Caki2 (cell line): ENCODE data around the gene STK4. TPM values are rescaled to one million over a fixed set of nuclear protein-coding genes. Genes with fewer than 3 reads are reported as not detected.
"Not testable (repeated sequence)": the region's sequence is repeated elsewhere in the genome, so short reads cannot be mapped to it uniquely, and the experiment has no call there.

Source experiments
- DNase-seq: peaks from one replicate; pipeline ENCODE4 v3.0.0-alpha.2; 2015; ENCODE audit warnings: low read depth
- in situ Hi-C: cut with HindIII; loops from 2 replicates; pipeline ENCODE4 v1.10.0; 2016; ENCODE audit warnings: low sequenced_read_pairs, low pct_unique_long_range_greater_than_20kb, mixed read lengths
- total RNA-seq: library from RNA; depleted of rRNA; stranded (reverse); fragments of >200 nt; shearing (Covaris generic); gene quantifications from 2 replicates; pipeline ENCODE4 v1.2.3, GENCODE V29; 2014; ENCODE audit warnings: low replicate concordance

The STK4 gene
- total RNA-seq, 1 experiment from 2014 or later, result 4.2 TPM

GRCh38 chr20:44970243-44970757 is 4.0 kb downstream of the STK4 start:
- in situ Hi-C loops, result no loop called here
- no peak for DNase-seq

- in situ Hi-C loops, result no loop called here
- no peak for DNase-seq
These were observed 6.7 kb downstream of the STK4 start for GRCh38 chr20:44973053-44973452.

- in situ Hi-C loops, result no loop called here
- DNase-seq, result no peak
These were observed 10.4 kb downstream of the STK4 start for GRCh38 chr20:44976698-44977097.

GRCh38 chr20:44979090-44979621 is 12.8 kb downstream of the STK4 start:
- in situ Hi-C loops, result no loop called here
- no peak for DNase-seq

- no peak for DNase-seq
- in situ Hi-C loops, result no loop called here
These were observed 15.6 kb downstream of the STK4 start for GRCh38 chr20:44981736-44982406.

GRCh38 chr20:44983093-44983674 is 16.9 kb downstream of the STK4 start:
- in situ Hi-C loops, result no loop called here
- no peak for DNase-seq

GRCh38 chr20:44988631-44989171 is 22.4 kb downstream of the STK4 start:
- no peak for DNase-seq
- in situ Hi-C loops, result no loop called here

GRCh38 chr20:44990425-44990824 is 24.1 kb downstream of the STK4 start:
- DNase-seq, result no peak
- in situ Hi-C loops, result no loop called here

GRCh38 chr20:44990957-44991356 is 24.6 kb downstream of the STK4 start:
- in situ Hi-C loops, result no loop called here
- DNase-seq, result no peak

GRCh38 chr20:44993343-44993742 is 27.0 kb downstream of the STK4 start:
- no peak for DNase-seq
- in situ Hi-C loops, result no loop called here

- DNase-seq, result no peak
- in situ Hi-C loops, result no loop called here
These were observed 30.9 kb downstream of the STK4 start for GRCh38 chr20:44997171-44997570.

GRCh38 chr20:44997668-44998067 is 31.4 kb downstream of the STK4 start:
- no peak for DNase-seq
- in situ Hi-C loops, result no loop called here

GRCh38 chr20:45008521-45009049 is 42.3 kb downstream of the STK4 start:
- in situ Hi-C loops, result no loop called here
- DNase-seq, result no peak

GRCh38 chr20:45010399-45010828 is 44.1 kb downstream of the STK4 start:
- DNase-seq, result no peak
- in situ Hi-C loops, result no loop called here

GRCh38 chr20:45011108-45011526 is 44.8 kb downstream of the STK4 start:
- DNase-seq, result peak; percentile 46
- in situ Hi-C loops, result no loop called here

- DNase-seq, result peak; percentile 16
- in situ Hi-C loops, result no loop called here
These were observed 46.5 kb downstream of the STK4 start for GRCh38 chr20:45012682-45013302.

GRCh38 chr20:45014131-45014530 is 47.8 kb downstream of the STK4 start:
- DNase-seq, in situ Hi-C loops: not testable (repeated sequence)

GRCh38 chr20:45014671-45015415 is 48.5 kb downstream of the STK4 start:
- no peak for DNase-seq
- in situ Hi-C loops, result no loop called here
